Fibroblast of lung (primary cell): ENCODE measurements around the gene CD58. TPM values are rescaled to one million over a fixed set of nuclear protein-coding genes. Genes with fewer than 3 reads are reported as not detected.

Source experiments
- DNase-seq, 2 donors: peaks; one replicate each; pipeline versions ENCODE4 v3.0.0 to v3.0.0-alpha.2; 2010; ENCODE audit warnings: low read depth in 2 of 2
- H2AFZ ChIP-seq: 2 replicates; pipeline ENCODE4 v1.5.1; 2012; ENCODE audit warnings: low read length, control low read depth, inconsistent platforms
- H3K27ac ChIP-seq: 2 replicates; pipeline ENCODE4 v1.5.1; 2011; ENCODE audit warnings: low read length, control low read depth; ENCODE audit not compliant: insufficient read depth
- H3K27me3 ChIP-seq: 2 replicates; pipeline ENCODE4 v1.5.1; 2011; ENCODE audit warnings: mild to moderate bottlenecking, low read length; ENCODE audit not compliant: control insufficient read depth, insufficient read depth
- H3K36me3 ChIP-seq: 2 replicates; pipeline ENCODE4 v1.5.1; 2011; ENCODE audit warnings: low read length; ENCODE audit not compliant: control insufficient read depth, insufficient read depth
- H3K4me1 ChIP-seq: 2 replicates; pipeline ENCODE4 v1.5.1; 2011; ENCODE audit warnings: low read length; ENCODE audit not compliant: control insufficient read depth, insufficient read depth; ENCODE audit errors: extremely low read depth
- H3K4me2 ChIP-seq: 2 replicates; pipeline ENCODE4 v1.5.1; 2011; ENCODE audit warnings: low read length, control low read depth; ENCODE audit not compliant: insufficient read depth; ENCODE audit errors: extremely low read depth
- H3K4me3 ChIP-seq, 4 experiments: fragments of 200-600 bp in 1 of 4; sonication (generic) in 1 of 4; replicated peaks in 1 of 4; 2 replicates each; pipeline ENCODE4 v1.5.1; 2011 to 2016; ENCODE audit warnings: low read length in 4 of 4, low read depth in 3 of 4, mild to moderate bottlenecking in 3 of 4, control low read depth in 2 of 4, inconsistent platforms in 1 of 4, mixed read lengths in 1 of 4; ENCODE audit not compliant: insufficient read depth in 1 of 4; ENCODE audit errors: control extremely low read depth in 1 of 4
- H3K79me2 ChIP-seq: 2 replicates; pipeline ENCODE4 v1.5.1; 2012; ENCODE audit warnings: mild to moderate bottlenecking, low read length, inconsistent platforms; ENCODE audit not compliant: control insufficient read depth, insufficient read depth
- H3K9ac ChIP-seq: 2 replicates; pipeline ENCODE4 v1.5.1; 2011; ENCODE audit warnings: mild to moderate bottlenecking, low read length, control low read depth; ENCODE audit not compliant: insufficient read depth
- H3K9me3 ChIP-seq: 2 replicates; pipeline ENCODE4 v1.5.1; 2012; ENCODE audit warnings: low read depth, low read length; ENCODE audit not compliant: control insufficient read depth, insufficient read depth
- H4K20me1 ChIP-seq: 2 replicates; pipeline ENCODE4 v1.5.1; 2011; ENCODE audit warnings: low read length; ENCODE audit not compliant: control insufficient read depth, insufficient read depth; ENCODE audit errors: extremely low read depth
- EZH2 ChIP-seq: IDR thresholded peaks from 2 replicates; pipeline ENCODE4 v1.5.1; 2012; ENCODE audit warnings: low read length, control low read depth, mild to moderate bottlenecking; ENCODE audit errors: missing control alignments
- polyA plus RNA-seq, 2 donors: library from polyadenylated mRNA; depleted of rRNA in 1 of 2; stranded (reverse) in 1 of 2; unstranded in 1 of 2; fragments of >200 nt; gene quantifications; 2 replicates each; pipeline ENCODE4 v1.2.1, GENCODE V29; 2011 to 2012; ENCODE audit warnings: missing spikeins in 1 of 2
- total RNA-seq: library from RNA; depleted of rRNA; stranded (reverse); fragments of >200 nt; gene quantifications from 2 replicates; pipeline ENCODE4 v1.2.1, GENCODE V29; 2014
- TF ChIP-seq, protein P1 (sequence below), 2 donors: IDR thresholded peaks in 1 of 2; conservative IDR thresholded peaks in 1 of 2; 1 replicate in 1 of 2; 2 replicates in 1 of 2; pipeline ENCODE4 v1.5.1; 2011 to 2012; ENCODE audit warnings: low read length in 2 of 2, control low read depth in 1 of 2, inconsistent platforms in 1 of 2, low read depth in 1 of 2, mild to moderate bottlenecking in 1 of 2

CD58 gene
- total and polyA plus RNA-seq, 2 donors (not counting 1 experiment from before 2014, with no cell fraction given) = 8.4 to 16.3 TPM

DNA sequence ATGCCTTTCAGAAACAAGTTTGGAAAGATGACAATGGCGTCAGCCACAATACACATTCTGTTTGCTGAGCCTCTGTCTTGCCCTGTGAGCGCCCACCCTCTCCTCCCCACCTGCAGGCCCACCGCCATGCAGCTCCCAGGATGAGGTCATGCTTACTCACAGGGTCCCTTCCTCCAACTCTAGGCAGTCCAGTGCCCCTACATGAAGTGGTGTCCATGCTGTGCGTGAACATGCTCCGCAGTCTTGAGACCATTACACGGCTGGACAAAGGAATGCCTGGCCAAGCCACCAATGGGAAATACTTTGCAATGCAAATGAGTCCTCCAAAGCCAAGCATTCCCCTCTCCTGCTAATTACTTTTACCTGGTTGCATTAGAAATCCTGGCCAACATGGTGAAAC is 92.2 kb downstream of the CD58 start:
- H3K9ac ChIP-seq = no peak overlapping the region
- no peaks in the 10 kb centered on the region for H3K9me3 ChIP-seq
- no peaks in the 10 kb centered on the region for H3K4me1 ChIP-seq
- H2AFZ ChIP-seq = no peak overlapping the region
- H3K4me2 ChIP-seq = no peak overlapping the region
- no peak for DNase-seq
- peaks cover 9% of the 10 kb centered on the region for H3K27me3 ChIP-seq
- no peaks in the 10 kb centered on the region for H3K36me3 ChIP-seq
- H3K79me2 ChIP-seq = no peaks in the 10 kb centered on the region
- no peak overlapping the region for H3K4me3 ChIP-seq
- no peaks in the 10 kb centered on the region for H4K20me1 ChIP-seq
- no peak overlapping the region for H3K27ac ChIP-seq
- no peak for TF ChIP-seq EZH2
- TF ChIP-seq, protein P1, sequence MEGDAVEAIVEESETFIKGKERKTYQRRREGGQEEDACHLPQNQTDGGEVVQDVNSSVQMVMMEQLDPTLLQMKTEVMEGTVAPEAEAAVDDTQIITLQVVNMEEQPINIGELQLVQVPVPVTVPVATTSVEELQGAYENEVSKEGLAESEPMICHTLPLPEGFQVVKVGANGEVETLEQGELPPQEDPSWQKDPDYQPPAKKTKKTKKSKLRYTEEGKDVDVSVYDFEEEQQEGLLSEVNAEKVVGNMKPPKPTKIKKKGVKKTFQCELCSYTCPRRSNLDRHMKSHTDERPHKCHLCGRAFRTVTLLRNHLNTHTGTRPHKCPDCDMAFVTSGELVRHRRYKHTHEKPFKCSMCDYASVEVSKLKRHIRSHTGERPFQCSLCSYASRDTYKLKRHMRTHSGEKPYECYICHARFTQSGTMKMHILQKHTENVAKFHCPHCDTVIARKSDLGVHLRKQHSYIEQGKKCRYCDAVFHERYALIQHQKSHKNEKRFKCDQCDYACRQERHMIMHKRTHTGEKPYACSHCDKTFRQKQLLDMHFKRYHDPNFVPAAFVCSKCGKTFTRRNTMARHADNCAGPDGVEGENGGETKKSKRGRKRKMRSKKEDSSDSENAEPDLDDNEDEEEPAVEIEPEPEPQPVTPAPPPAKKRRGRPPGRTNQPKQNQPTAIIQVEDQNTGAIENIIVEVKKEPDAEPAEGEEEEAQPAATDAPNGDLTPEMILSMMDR (conservative IDR thresholded peaks at IDR 0.05 in 1 of 2, IDR thresholded peaks at IDR 0.05 in 1 of 2; ENCODE audit: low read depth in 1 of 2, low read length in 2 of 2) = no peak

DNA sequence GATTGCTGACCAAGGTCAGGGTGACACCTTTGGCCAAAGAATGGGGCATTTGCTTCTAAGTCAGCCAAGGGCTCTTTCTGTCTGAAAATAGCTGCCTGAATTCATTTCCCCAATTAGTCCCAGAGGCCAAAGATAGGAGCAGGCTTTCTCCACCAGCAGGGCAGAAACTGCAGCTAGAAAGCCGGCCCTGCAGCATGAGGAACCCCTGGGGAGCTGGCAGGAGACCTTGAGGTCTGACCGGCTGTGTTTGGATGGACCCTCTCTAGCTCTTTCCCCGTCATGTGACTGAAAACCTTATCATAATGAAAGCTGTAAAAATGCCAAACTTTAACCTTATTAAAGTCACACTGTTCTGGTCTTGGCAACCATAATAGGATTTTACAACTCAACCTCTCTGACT is 93.4 kb downstream of the CD58 start:
- Histone ChIP-seq H3K27ac (no peak overlapping the region), H2AFZ (no peak overlapping the region), H3K27me3 (peaks cover 8% of the 10 kb centered on the region), H3K36me3 (no peaks in the 10 kb centered on the region), H3K79me2 (no peaks in the 10 kb centered on the region), H3K4me3 (no peak overlapping the region), H3K4me2 (no peak overlapping the region), H3K4me1 (no peaks in the 10 kb centered on the region), H3K9ac (no peak overlapping the region), H3K9me3 (no peaks in the 10 kb centered on the region), H4K20me1 (no peaks in the 10 kb centered on the region)
- no peak for DNase-seq
- no peak for TF ChIP-seq EZH2
- TF ChIP-seq, protein P1 (conservative IDR thresholded peaks at IDR 0.05 in 1 of 2, IDR thresholded peaks at IDR 0.05 in 1 of 2; ENCODE audit: low read depth in 1 of 2, low read length in 2 of 2) = no peak

DNA sequence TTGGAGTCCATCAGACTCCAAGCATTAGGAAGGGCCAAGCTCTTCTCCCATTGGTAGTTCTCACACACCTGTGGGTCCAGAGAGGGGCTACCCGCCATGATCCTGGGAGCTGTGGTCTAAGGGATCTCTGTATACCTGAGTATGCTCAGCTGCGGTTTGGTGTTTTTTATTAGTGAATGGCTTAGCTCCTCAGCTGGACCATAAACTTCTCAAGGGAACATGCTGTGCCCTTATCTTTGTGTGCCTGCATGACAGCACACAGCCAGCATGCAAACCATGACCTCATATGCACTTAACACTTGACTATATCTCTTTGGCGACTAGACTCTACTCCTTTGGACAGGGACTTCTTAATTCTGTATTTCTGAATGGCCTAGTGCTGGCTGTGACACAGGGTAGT is 94.5 kb downstream of the CD58 start:
- H3K4me3 ChIP-seq = no peak overlapping the region
- TF ChIP-seq, protein P1 (conservative IDR thresholded peaks at IDR 0.05 in 1 of 2, IDR thresholded peaks at IDR 0.05 in 1 of 2; ENCODE audit: low read depth in 1 of 2, low read length in 2 of 2) = no peak
- TF ChIP-seq EZH2 = no peak
- no peaks in the 10 kb centered on the region for H3K36me3 ChIP-seq
- no peaks in the 10 kb centered on the region for H3K79me2 ChIP-seq
- H4K20me1 ChIP-seq = no peaks in the 10 kb centered on the region
- H3K4me1 ChIP-seq = no peaks in the 10 kb centered on the region
- H3K27me3 ChIP-seq = peaks cover 6% of the 10 kb centered on the region
- no peak overlapping the region for H3K4me2 ChIP-seq
- no peak for DNase-seq
- H2AFZ ChIP-seq = no peak overlapping the region
- no peak overlapping the region for H3K9ac ChIP-seq
- no peak overlapping the region for H3K27ac ChIP-seq
- no peaks in the 10 kb centered on the region for H3K9me3 ChIP-seq
